IMR-90 (cell line): ENCODE measurements around the gene C2CD4D. TPM values are rescaled to one million over a fixed set of nuclear protein-coding genes. Genes with fewer than 3 reads are reported as not detected.
A peak's percentile ranks its signal among the peaks of the same experiment; 100 is the strongest.

Source experiments
- ATAC-seq: fragments of 200-7000 bp; cut with Tn5 transposase; 2 replicates; pipeline ENCODE4 v1.9.1; 2020; ENCODE audit warnings: low read depth, mild to moderate bottlenecking, moderate library complexity
- BruUV-seq: library from RNA; stranded (reverse); fragments of 400-500 nt; replicated peaks from 2 replicates; lab custom pipeline; 2021; lab: Mats Ljungman, UMichigan
- CTCF ChIA-PET: fragments of 300-600 bp; formaldehyde crosslinking; extraction: SDS; loops from one replicate; lab custom pipeline; 2021; ENCODE audit warnings: antibody characterized with exemption; lab: Yijun Ruan, JAX
- POLR2A ChIA-PET: fragments of 300-600 bp; sonication (Branson Sonifier 250); formaldehyde crosslinking; loops from one replicate; lab custom pipeline; 2022; ENCODE audit warnings: antibody characterized with exemption; ENCODE audit not compliant: unreplicated experiment; lab: Charles Lee
- DNase-seq: peaks from one replicate; pipeline ENCODE4 v3.0.0; 2013
- H2AFZ ChIP-seq: replicated peaks from 2 replicates; pipeline ENCODE3; 2013; ENCODE audit warnings: low read length, mild to moderate bottlenecking; ENCODE audit not compliant: poor library complexity
- H2AK5ac ChIP-seq: 2 replicates; pipeline ENCODE4 v1.6.1; 2013; ENCODE audit warnings: low read depth, low read length, inconsistent platforms
- H2AK9ac ChIP-seq: replicated peaks from 2 replicates; pipeline ENCODE3; 2013; ENCODE audit warnings: mild to moderate bottlenecking, low read depth, low read length, moderate library complexity; ENCODE audit not compliant: poor library complexity
- H2BK120ac ChIP-seq: 2 replicates; pipeline ENCODE4 v1.6.1; 2013; ENCODE audit warnings: low read depth, low read length, inconsistent platforms
- H2BK15ac ChIP-seq: 3 replicates; pipeline ENCODE4 v1.6.1; 2013; ENCODE audit warnings: low read depth, low read length, inconsistent platforms
- H2BK20ac ChIP-seq: 2 replicates; pipeline ENCODE4 v1.6.1; 2013; ENCODE audit warnings: low read depth, mild to moderate bottlenecking, inconsistent platforms, low read length, moderate library complexity
- H2BK5ac ChIP-seq: 2 replicates; pipeline ENCODE4 v1.6.1; 2013; ENCODE audit warnings: mild to moderate bottlenecking, low read depth, low read length, inconsistent platforms; ENCODE audit not compliant: poor library complexity, severe bottlenecking
- H3K14ac ChIP-seq: replicated peaks from 2 replicates; pipeline ENCODE4 v1.6.1; 2013; ENCODE audit warnings: low read depth, low read length, inconsistent platforms
- H3K18ac ChIP-seq: 2 replicates; pipeline ENCODE4 v1.6.1; 2013; ENCODE audit warnings: low read depth, low read length, control low read depth
- H3K23ac ChIP-seq: 2 replicates; pipeline ENCODE4 v1.6.1; 2013; ENCODE audit warnings: low read depth, low read length, inconsistent platforms
- H3K27ac ChIP-seq: 2 replicates; pipeline ENCODE4 v1.5.1; 2013; ENCODE audit warnings: mild to moderate bottlenecking, control low read depth, low read length; ENCODE audit not compliant: insufficient read depth
- H3K27me3 ChIP-seq: 2 replicates; pipeline ENCODE4 v1.6.1; 2013; ENCODE audit warnings: low read length; ENCODE audit not compliant: control insufficient read depth, insufficient read depth
- H3K36me3 ChIP-seq: 2 replicates; pipeline ENCODE4 v1.6.1; 2013; ENCODE audit warnings: low read length, mixed read lengths; ENCODE audit not compliant: control insufficient read depth, insufficient read depth
- H3K4ac ChIP-seq: 2 replicates; pipeline ENCODE4 v1.6.1; 2013; ENCODE audit warnings: low read depth, low read length, inconsistent platforms
- H3K4me1 ChIP-seq: 2 replicates; pipeline ENCODE4 v1.6.1; 2013; ENCODE audit warnings: low read length, mixed read lengths; ENCODE audit not compliant: control insufficient read depth, insufficient read depth
- H3K4me2 ChIP-seq: 2 replicates; pipeline ENCODE4 v1.6.1; 2013; ENCODE audit warnings: low read depth, mild to moderate bottlenecking, control low read depth, low read length, moderate library complexity
- H3K4me3 ChIP-seq: 2 replicates; pipeline ENCODE4 v1.5.1; 2013; ENCODE audit warnings: low read depth, mild to moderate bottlenecking, control low read depth, low read length, moderate library complexity; ENCODE audit not compliant: insufficient read depth
- H3K56ac ChIP-seq: 2 replicates; pipeline ENCODE4 v1.6.1; 2013; ENCODE audit warnings: low read length, inconsistent platforms; ENCODE audit not compliant: insufficient read depth; ENCODE audit errors: extremely low read depth
- H3K79me1 ChIP-seq, 2 experiments: 2 replicates each; pipeline ENCODE4 v1.6.1; 2013; ENCODE audit warnings: low read length in 2 of 2, inconsistent platforms in 1 of 2, low read depth in 1 of 2
- H3K9ac ChIP-seq: 2 replicates; pipeline ENCODE4 v1.6.1; 2013; ENCODE audit warnings: low read depth, low read length, control low read depth
- H3K9me1 ChIP-seq: 2 replicates; pipeline ENCODE4 v1.6.1; 2013; ENCODE audit warnings: low read length, inconsistent platforms; ENCODE audit not compliant: insufficient read depth
- H3K9me3 ChIP-seq: 2 replicates; pipeline ENCODE4 v1.6.1; 2013; ENCODE audit warnings: low read length; ENCODE audit not compliant: control insufficient read depth, insufficient read depth
- H4K20me1 ChIP-seq: 2 replicates; pipeline ENCODE4 v1.6.1; 2013; ENCODE audit warnings: low read length, inconsistent platforms; ENCODE audit not compliant: insufficient read depth
- H4K5ac ChIP-seq: 2 replicates; pipeline ENCODE4 v1.6.1; 2013; ENCODE audit warnings: mild to moderate bottlenecking, low read depth, low read length, control low read depth
- H4K8ac ChIP-seq, 2 experiments: 2 replicates each; pipeline ENCODE4 v1.6.1; 2013; ENCODE audit warnings: low read depth in 2 of 2, low read length in 2 of 2, control low read depth in 1 of 2, inconsistent platforms in 1 of 2
- H4K91ac ChIP-seq: 2 replicates; pipeline ENCODE4 v1.6.1; 2013; ENCODE audit warnings: low read depth, low read length, inconsistent platforms; ENCODE audit not compliant: insufficient read depth
- BHLHE40 ChIP-seq: fragments of 150-350 bp; IDR thresholded peaks from 2 replicates; pipeline ENCODE4 v1.6.1; 2016; ENCODE audit warnings: mild to moderate bottlenecking, low read depth, low read length
- MAFK ChIP-seq: IDR thresholded peaks from 2 replicates; pipeline ENCODE4 v1.6.1; 2012; ENCODE audit warnings: low read depth, low read length, improper control_type of control experiment
- NFE2L2 ChIP-seq: fragments of 150-350 bp; IDR thresholded peaks from 2 replicates; pipeline ENCODE4 v1.6.1; 2016; ENCODE audit warnings: low read depth, mild to moderate bottlenecking, low read length
- RAD21 ChIP-seq: IDR thresholded peaks from 2 replicates; pipeline ENCODE4 v1.6.1; 2012; ENCODE audit warnings: low read length, improper control_type of control experiment
- SMC3 ChIP-seq: fragments of 150-350 bp; IDR thresholded peaks from 2 replicates; pipeline ENCODE4 v1.6.1; 2016; ENCODE audit warnings: low read depth, mild to moderate bottlenecking, antibody characterized with exemption, low read length, moderate library complexity
- WGBS, 2 experiments: methylation state at CpG; one replicate each; pipeline versions ENCODE4 v1.1.5 to v1.1.7; 2013; ENCODE audit warnings: missing lambda C conversion rate in 2 of 2; ENCODE audit not compliant: insufficient read length in 1 of 2; ENCODE audit errors: extremely low coverage in 2 of 2; 5-methylcytosine and 5-hydroxymethylcytosine counted together
- dilution Hi-C: fragments of 300-500 bp; cut with HindIII; formaldehyde crosslinking; loops from one replicate; pipeline ENCODE4 v1.14.3; 2018; ENCODE audit warnings: low sequenced_read_pairs; ENCODE audit not compliant: unreplicated experiment
- in situ Hi-C: fragments of 300-500 bp; cut with MboI; formaldehyde crosslinking; loops from 3 replicates; pipeline ENCODE4 v1.14.3; 2019; ENCODE audit warnings: low sequenced_read_pairs, inconsistent platforms, mixed read lengths
- intact Hi-C: fragments of 100-400 bp; cut with micrococcal nuclease; formaldehyde crosslinking; loops from 2 replicates; pipeline ENCODE4 v1.10.0; 2022
- polyA plus RNA-seq, 3 experiments: library from polyadenylated mRNA; depleted of rRNA; stranded (reverse); fragments of >200 nt; gene quantifications; 2 replicates each; pipeline ENCODE4 v1.2.3, GENCODE V29; 2012; ENCODE audit warnings: low replicate concordance in 1 of 3
- total RNA-seq: library from RNA; depleted of rRNA; stranded (reverse); fragments of >200 nt; gene quantifications from 2 replicates; pipeline ENCODE4 v1.2.3, GENCODE V29; 2012

The C2CD4D gene
- total and polyA plus RNA-seq, 2 of the 4 experiments (the other 2 are of a cell fraction), result not detected

GRCh38 chr1:151846686-151847237 is 7.1 kb upstream of the C2CD4D start:
- Histone ChIP-seq H3K4me1 (0 out of 2 replicates have a peak, but pooled peaks cover 1% of the 10 kb centered on the region), H2AFZ (no peak overlapping the region), H3K9ac (no peak overlapping the region), H3K23ac (no peak overlapping the region), H2AK9ac (no peak overlapping the region), H2BK5ac (no peak overlapping the region), H3K27me3 (peaks cover 32% of the 10 kb centered on the region), H4K91ac (no peak overlapping the region), H3K4me3 (no peak overlapping the region), H3K79me1 (no peaks in the 10 kb centered on the region), H3K4ac (no peak overlapping the region), H3K4me2 (no peak overlapping the region), H2BK20ac (no peak overlapping the region), H2BK120ac (no peak overlapping the region), H3K14ac (no peak overlapping the region), H4K20me1 (no peaks in the 10 kb centered on the region), H3K36me3 (no peaks in the 10 kb centered on the region), H3K27ac (no peak overlapping the region), H3K56ac (no peak overlapping the region), H3K18ac (no peak overlapping the region), H2AK5ac (no peak overlapping the region), H2BK15ac (0 out of 3 replicates have a peak overlapping the region, but pooled peaks have one; percentile 13), H3K9me3 (no peaks in the 10 kb centered on the region), H3K9me1 (no peaks in the 10 kb centered on the region), H4K5ac (no peak overlapping the region), H4K8ac (no peak overlapping the region; a peak in 1 of 4 replicates)
- DNase-seq (no peak), ATAC-seq (no peak)
- WGBS, 2 experiments, result no CpG with 5 or more reads among the region's 8 CpGs
- in situ Hi-C loops, result no loop called here
- ChIA-PET POLR2A (no interaction called here), CTCF (no interaction called here)
- dilution Hi-C loops, result no loop called here
- TF ChIP-seq BHLHE40, result no peak
- TF ChIP-seq SMC3, result no peak
- TF ChIP-seq RAD21, result no peak
- no peak for TF ChIP-seq NFE2L2
- TF ChIP-seq MAFK, result no peak
- no TSS peak for BruUV-seq
- intact Hi-C loops, result no loop called here
